Amniotic stem cell (primary cell): Measurements from ENCODE around the gene MYBPC1.

Experiments
- DNase-seq: peaks from one replicate; lab custom pipeline; 2025; lab: John Stamatoyannopoulos, UW

Gene MYBPC1

GRCh38 chr12:101599311-101599710 is 4.5 kb downstream of the MYBPC1 start:
- DNase-seq = no peak

DNA sequence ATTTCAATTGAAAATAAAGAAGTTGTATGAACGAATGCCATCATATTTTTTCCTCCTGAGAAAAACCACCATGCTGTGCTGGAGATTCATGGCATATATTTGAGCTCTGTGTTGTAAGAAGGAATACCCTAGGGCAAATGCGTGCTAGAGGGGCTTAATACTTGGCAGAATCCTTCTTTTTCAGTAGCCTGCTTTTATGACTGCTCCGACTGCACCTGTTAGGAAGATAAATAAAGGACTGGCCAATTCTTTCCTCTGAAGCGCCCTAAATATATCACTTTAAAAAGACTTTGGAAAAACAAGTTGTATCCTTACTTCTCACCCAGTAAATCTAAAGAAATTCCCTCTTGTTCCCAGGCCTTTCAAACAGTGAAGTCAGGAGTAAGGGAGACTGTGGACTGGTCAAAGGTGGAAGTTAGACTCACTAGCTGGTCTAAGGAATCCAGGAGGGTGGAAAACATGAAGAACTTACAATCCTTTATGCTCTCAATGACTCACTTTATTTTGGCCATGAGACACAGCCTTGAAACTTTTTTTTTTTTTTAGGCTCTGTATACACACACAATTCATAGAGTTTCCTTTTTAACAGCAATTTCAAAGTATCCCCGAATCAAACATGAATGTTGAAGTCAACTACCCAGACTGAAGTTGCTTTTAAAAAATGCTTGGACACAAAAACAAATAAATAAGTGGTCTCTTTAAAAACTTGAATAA is 5.2 kb downstream of the MYBPC1 start:
- DNase-seq = no peak

GRCh38 chr12:101604132-101604531 is 9.4 kb downstream of the MYBPC1 start:
- no peak for DNase-seq

- no peak for DNase-seq
Measured at GRCh38 chr12:101607894-101608293, 13.1 kb downstream of the MYBPC1 start.

- DNase-seq = no peak
Measured at GRCh38 chr12:101608301-101609133, 13.7 kb downstream of the MYBPC1 start.

- DNase-seq = no peak
Measured at GRCh38 chr12:101609198-101609597, 14.4 kb downstream of the MYBPC1 start.

DNA sequence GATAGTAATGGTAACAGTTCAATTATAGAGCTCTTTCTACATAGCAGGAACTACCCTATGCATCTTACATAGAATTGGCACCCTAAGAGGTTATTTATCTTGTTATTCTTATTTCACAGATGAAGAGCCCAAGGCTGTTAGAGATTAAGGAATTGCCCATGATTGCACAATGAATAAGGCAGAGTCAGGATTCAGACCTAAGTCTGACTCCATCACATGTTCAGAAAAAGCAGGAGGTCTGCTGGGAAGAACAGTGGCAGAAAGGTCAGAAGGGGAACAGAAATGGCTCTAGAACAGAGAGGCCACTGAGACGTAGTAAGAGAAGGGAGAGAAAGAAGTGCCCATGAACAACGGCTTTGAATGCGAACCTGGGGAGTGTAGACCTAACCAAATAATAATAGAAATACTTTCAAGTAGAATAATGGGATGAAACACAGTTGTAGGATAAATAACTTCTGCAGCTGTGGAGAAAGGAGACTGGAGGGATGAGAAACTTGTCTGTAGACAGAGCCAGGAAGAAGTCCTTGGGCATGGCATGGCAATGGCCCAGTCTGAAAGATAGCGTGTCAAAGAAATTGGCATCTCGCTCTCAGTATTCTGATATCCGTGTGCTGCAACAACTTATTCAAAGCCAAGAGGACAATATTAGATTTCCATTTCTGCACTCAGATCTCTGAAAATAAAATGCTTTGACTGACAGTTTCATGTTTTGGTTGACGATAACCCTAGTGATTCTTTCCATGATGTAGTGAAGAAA is 17.6 kb downstream of the MYBPC1 start:
- DNase-seq = no peak

- DNase-seq = no peak
Measured at GRCh38 chr12:101616027-101616494, 21.3 kb downstream of the MYBPC1 start.

DNA sequence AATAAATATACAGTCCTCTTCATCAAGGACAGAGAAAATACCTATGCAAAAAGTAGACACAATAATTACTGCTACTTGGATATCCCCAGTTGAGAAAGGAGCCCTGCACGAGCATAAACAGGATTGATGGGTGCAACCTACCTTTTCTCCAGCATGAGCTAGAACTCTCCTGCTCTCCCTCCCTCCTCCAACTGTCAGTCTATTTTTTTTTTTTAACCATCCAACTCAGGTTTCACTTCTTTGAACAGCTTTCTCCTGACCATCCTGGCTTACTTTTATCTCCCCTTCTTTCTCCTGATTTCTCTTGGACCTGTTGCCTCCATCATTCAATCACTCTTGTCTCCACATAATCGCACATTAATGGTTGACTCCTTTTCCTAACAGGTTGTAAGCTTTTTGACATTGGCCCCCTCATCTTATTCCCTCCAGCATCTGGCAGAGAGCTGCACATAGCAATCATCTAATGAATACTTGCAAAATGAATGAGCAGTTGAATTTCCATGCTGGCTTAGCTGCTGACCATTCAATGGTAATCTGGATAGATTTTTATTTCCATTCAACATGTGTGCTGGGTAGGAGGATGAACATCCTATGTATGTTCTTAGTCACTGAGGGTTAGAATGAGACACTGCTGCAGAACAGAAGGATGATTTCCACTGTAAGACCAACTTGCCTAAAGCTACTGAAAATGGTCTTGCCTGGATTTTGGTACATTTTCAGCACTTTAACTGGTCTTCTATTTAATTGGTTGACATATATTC is 24.4 kb downstream of the MYBPC1 start:
- DNase-seq = no peak

DNA sequence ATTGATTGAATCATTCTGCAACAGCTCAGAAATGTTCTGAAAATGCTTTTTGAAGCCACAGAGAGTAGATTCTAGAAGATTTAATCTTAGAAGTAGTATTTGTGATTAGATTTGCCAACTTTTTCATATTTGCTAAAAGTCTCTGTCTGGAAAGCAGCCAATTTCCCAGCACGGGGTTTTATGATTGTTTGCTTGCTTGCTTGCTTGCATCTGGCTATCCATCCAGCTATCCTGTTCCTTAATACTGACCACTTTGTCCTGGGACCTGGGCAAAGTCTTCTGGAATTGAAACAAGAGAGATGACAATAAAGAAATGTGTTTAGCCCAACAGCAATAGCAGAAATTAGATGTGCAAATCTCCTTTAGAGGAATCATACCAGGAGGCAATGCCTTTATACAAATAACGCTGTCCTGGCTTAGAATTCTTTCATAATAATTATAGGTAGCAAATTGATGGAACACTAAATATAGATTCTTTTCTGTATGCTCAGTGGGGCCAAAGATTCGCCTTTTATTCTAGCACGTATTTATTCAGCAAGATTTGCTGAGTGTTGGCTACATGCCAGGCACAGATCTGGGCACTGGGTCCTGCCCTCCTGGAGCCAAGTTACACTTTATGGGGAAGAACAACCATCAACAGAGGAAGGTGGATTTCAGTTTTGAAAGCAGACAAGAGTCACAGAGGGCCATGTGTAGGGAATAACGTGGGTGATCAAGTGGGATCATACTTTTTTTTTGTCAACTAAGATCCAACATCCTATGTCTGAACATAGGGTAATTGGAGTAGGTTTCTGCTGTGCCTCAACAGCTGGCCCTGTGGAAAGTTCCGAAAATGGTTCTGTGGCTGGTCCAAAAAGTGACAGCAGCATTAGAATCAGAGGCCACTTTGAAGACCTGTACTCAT is 25.3 kb downstream of the MYBPC1 start:
- no peak for DNase-seq

GRCh38 chr12:101620762-101621133 is 26.0 kb downstream of the MYBPC1 start:
- DNase-seq = no peak

- no peak for DNase-seq
Measured at GRCh38 chr12:101628676-101629075, 33.9 kb downstream of the MYBPC1 start.

DNA sequence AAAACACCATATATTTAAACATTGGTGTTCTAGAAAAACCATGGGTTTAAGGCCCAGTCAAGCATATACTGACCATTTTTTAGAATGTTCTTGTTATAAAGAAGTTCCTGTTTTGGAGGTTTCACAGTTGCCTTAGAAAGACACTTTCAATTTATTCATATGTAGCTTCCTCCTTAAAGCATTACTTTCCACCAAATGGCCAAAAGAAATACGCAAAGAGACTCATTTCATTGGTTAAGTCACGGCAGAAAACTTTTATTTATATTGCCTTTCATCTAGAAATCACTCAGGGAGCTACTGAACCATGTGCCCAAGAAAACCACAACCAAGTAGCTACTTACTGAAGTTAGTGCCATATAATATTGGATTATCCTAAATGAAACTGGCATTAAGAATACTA is 40.0 kb downstream of the MYBPC1 start:
- no peak for DNase-seq

- DNase-seq = no peak
Measured at GRCh38 chr12:101637936-101638335, 43.2 kb downstream of the MYBPC1 start.

DNA sequence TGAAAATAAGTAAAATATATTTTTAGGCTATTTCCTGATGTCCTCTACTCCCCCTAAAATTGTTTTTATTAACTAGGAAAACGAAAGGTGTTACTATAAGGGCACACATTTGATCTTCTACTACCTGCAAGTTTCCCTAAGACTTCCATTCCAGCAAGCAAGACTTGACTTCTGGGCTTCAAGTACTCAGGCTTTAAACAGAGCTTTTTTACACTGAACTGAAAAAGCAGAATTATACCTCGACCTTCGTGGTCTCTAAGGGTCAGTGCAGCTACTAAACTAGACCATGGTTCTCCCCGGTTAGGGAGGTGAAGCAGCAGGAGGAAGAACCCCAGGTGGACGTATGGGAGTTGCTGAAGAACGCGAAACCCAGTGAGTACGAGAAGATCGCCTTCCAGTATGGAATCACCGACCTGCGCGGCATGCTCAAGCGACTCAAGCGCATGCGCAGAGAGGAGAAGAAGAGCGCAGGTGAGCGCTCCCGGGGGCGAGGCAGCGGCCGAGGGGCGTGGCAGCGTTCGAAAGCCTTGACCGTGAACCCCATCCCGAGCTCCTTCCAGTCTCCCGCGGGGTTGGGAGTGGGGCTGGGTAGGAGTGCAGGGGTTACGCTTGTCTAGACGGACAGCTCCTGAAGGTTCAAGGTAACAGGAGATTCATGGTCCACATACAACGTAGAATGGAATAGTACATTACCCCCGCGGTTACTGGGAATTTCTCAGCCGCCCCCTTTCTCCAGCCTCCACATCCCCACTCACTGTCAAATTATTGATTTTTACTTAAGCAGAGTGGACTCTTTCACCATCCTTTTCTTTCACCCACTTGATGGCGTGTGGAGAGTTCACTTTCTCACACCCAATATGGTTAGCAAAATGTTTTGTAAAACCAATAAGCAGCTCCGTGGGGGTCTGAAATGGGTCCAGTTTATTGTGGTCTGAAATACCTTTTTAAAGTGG is 47.6 kb downstream of the MYBPC1 start:
- DNase-seq = no peak

GRCh38 chr12:101647711-101648110 is 52.9 kb downstream of the MYBPC1 start:
- DNase-seq = no peak

DNA sequence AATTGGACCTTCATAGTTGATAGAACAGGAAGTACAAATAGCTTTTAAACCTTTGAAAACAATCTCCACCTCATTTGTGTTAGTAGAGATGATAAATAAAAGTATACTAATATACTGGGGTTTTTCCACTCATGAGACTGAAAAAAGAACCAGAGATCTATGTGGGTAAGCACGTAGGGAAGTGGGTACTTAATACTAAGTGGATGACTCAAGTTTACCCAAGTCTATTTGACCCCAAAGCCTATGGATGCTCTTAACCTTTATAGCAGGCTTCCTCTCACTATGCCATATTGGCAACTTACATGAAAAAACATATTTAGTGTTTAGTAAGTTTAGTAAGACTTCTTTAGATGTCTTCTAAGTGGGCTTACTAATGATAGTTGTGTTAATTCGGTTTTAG is 53.4 kb downstream of the MYBPC1 start:
- DNase-seq = no peak

DNA sequence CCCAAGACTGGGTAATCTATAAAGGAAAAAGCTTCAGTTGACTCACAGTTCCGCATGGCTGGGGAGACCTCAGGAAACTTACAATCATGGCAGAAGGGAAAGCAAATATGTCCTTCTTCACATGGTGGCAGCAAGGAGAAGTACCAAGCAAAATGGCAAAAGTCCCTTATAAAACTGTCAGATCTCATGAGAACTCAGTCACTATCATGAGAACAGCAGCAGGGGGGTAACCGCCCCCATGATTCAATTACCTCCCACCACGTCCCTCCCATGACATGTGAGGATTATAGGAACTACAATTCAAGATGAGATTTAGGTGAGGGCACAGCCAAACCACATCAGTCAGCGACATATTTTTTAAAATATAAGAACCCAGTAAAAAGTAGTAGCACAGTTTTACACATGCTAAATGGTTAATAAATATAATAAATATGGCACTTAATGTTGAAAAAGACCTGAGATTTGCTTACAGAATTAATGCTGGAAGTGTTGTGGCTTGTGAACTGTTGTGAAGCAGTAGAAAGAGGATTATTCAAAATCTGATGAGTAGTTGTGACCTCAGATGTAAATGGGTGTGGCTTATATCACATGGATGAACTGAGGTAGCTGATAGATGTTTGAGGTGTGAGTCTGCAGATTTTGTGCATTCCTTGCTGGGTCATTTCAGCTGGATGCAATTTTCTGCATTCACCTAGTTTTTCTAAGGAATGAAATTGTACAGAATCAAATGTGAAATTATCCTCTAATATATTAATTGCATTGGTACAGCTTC is 55.8 kb downstream of the MYBPC1 start:
- no peak for DNase-seq

DNA sequence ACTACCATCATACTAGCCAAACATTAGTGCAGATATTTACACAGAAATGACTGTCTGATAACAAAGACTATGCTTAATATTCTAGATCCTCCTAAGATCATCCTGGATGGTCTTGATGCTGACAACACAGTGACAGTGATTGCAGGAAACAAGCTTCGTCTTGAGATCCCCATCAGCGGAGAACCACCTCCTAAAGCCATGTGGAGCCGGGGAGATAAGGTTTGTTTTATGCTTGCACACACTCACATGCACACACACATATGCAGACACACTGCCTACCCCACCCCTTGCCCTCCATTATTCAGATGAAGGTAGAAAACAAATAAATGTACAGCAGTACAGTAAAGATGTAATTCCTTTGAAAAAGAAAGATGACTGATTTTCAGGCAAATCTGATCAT is 58.3 kb downstream of the MYBPC1 start:
- DNase-seq = no peak
